HepG2 (cell line): ENCODE data around the gene MIF4GD. TPM values are rescaled to one million over a fixed set of nuclear protein-coding genes. Genes with fewer than 3 reads are reported as not detected.

Experiments used
- FOXA1 ChIP-seq, 2 experiments: fragments of 450-650 bp in 1 of 2; sonication (generic) in 1 of 2; formaldehyde crosslinking in 1 of 2; IDR thresholded peaks; 2 replicates each; pipeline versions ENCODE4 v1.4.0 to v1.6.1; 2016 to 2020; ENCODE audit warnings: missing genetic modification reagents in 1 of 2
- FOXJ3 ChIP-seq: sonication (generic); formaldehyde crosslinking; IDR thresholded peaks from 2 replicates; pipeline ENCODE4 v1.4.0; 2020; ENCODE audit warnings: missing genetic modification reagents, mild to moderate bottlenecking, borderline replicate concordance
- HNRNPH1 ChIP-seq: fragments of 200-400 bp; formaldehyde crosslinking; optimal IDR thresholded peaks from 2 replicates; pipeline ENCODE3; 2017; ENCODE audit warnings: mild to moderate bottlenecking, low read depth, low read length
- MAFG ChIP-seq: sonication (generic); formaldehyde crosslinking; IDR thresholded peaks from 2 replicates; pipeline ENCODE4 v1.5.1; 2020; ENCODE audit warnings: mild to moderate bottlenecking, missing genetic modification reagents
- MEIS1 ChIP-seq: sonication (generic); formaldehyde crosslinking; IDR thresholded peaks from 2 replicates; pipeline ENCODE4 v1.9.0; 2021; ENCODE audit warnings: mild to moderate bottlenecking, missing genetic modification reagents, moderate library complexity, borderline replicate concordance
- NFATC3 ChIP-seq: sonication (generic); formaldehyde crosslinking; IDR thresholded peaks from 2 replicates; pipeline ENCODE4 v1.5.1; 2020; ENCODE audit warnings: mild to moderate bottlenecking, missing genetic modification reagents
- PAXIP1 ChIP-seq: sonication (generic); formaldehyde crosslinking; conservative IDR thresholded peaks from 2 replicates; pipeline ENCODE4 v1.4.0; 2020; ENCODE audit warnings: mild to moderate bottlenecking, missing genetic modification reagents, moderate library complexity
- SIX1 ChIP-seq: sonication (generic); formaldehyde crosslinking; IDR thresholded peaks from 2 replicates; pipeline ENCODE4 v1.4.0; 2020; ENCODE audit warnings: missing genetic modification reagents, borderline replicate concordance
- ZBTB42 ChIP-seq: sonication (generic); formaldehyde crosslinking; IDR thresholded peaks from 2 replicates; pipeline ENCODE4 v1.5.0; 2020; ENCODE audit warnings: mild to moderate bottlenecking, missing genetic modification reagents
- ZKSCAN8 ChIP-seq: IDR thresholded peaks from 2 replicates; pipeline ENCODE4 v1.6.1; 2016; ENCODE audit warnings: borderline replicate concordance, missing genetic modification reagents, missing compliant biosample characterization
- ZNF556 ChIP-seq: sonication (generic); formaldehyde crosslinking; IDR thresholded peaks from 2 replicates; pipeline ENCODE4 v1.4.0; 2020; ENCODE audit warnings: mild to moderate bottlenecking, missing genetic modification reagents, borderline replicate concordance
- ZNF629 ChIP-seq: sonication (generic); formaldehyde crosslinking; conservative IDR thresholded peaks from 2 replicates; pipeline ENCODE4 v1.5.0; 2020; ENCODE audit warnings: missing genetic modification reagents
- ZNF891 ChIP-seq: sonication (generic); formaldehyde crosslinking; IDR thresholded peaks from 2 replicates; pipeline ENCODE4 v1.5.0; 2020; ENCODE audit warnings: mild to moderate bottlenecking, missing genetic modification reagents
- polyA plus RNA-seq, 8 experiments: library from polyadenylated mRNA; depleted of rRNA in 3 of 8; stranded (reverse) in 7 of 8; unstranded in 1 of 8; fragments of >200 nt; fragmentation: Illumina TruSeq in 4 of 8; extraction: Trizol in 4 of 8; gene quantifications; 2 replicates each; pipeline versions ENCODE4 v1.2.1 to v1.2.3, GENCODE V29; 2011 to 2016; ENCODE audit warnings: low read depth in 4 of 8, missing spikeins in 1 of 8, mixed read lengths in 1 of 8; ENCODE audit not compliant: insufficient read depth in 1 of 8
- total RNA-seq, 5 experiments: library from RNA; depleted of rRNA; stranded (reverse); fragments of >200 nt; fragmentation: Illumina TruSeq; extraction: Trizol; gene quantifications; 2 replicates each; pipeline ENCODE4 v1.2.3, GENCODE V29; 2016; ENCODE audit warnings: low read depth in 1 of 5
- TF ChIP-seq, protein P1 (sequence below): sonication (generic); formaldehyde crosslinking; IDR thresholded peaks from 2 replicates; pipeline ENCODE4 v1.5.1; 2020; ENCODE audit warnings: mild to moderate bottlenecking, missing genetic modification reagents, borderline replicate concordance
- TF ChIP-seq, protein P2 (sequence below): sonication (generic); formaldehyde crosslinking; IDR thresholded peaks from 2 replicates; pipeline ENCODE4 v1.8.0; 2022; ENCODE audit warnings: missing genetic modification reagents, mild to moderate bottlenecking, moderate library complexity, borderline replicate concordance

The MIF4GD gene
- total and polyA plus RNA-seq, 2 of the 13 experiments (the other 11 are each of a cell fraction or from before 2014, with no cell fraction given): 14.0 to 28.0 TPM

- TF ChIP-seq, protein P1, sequence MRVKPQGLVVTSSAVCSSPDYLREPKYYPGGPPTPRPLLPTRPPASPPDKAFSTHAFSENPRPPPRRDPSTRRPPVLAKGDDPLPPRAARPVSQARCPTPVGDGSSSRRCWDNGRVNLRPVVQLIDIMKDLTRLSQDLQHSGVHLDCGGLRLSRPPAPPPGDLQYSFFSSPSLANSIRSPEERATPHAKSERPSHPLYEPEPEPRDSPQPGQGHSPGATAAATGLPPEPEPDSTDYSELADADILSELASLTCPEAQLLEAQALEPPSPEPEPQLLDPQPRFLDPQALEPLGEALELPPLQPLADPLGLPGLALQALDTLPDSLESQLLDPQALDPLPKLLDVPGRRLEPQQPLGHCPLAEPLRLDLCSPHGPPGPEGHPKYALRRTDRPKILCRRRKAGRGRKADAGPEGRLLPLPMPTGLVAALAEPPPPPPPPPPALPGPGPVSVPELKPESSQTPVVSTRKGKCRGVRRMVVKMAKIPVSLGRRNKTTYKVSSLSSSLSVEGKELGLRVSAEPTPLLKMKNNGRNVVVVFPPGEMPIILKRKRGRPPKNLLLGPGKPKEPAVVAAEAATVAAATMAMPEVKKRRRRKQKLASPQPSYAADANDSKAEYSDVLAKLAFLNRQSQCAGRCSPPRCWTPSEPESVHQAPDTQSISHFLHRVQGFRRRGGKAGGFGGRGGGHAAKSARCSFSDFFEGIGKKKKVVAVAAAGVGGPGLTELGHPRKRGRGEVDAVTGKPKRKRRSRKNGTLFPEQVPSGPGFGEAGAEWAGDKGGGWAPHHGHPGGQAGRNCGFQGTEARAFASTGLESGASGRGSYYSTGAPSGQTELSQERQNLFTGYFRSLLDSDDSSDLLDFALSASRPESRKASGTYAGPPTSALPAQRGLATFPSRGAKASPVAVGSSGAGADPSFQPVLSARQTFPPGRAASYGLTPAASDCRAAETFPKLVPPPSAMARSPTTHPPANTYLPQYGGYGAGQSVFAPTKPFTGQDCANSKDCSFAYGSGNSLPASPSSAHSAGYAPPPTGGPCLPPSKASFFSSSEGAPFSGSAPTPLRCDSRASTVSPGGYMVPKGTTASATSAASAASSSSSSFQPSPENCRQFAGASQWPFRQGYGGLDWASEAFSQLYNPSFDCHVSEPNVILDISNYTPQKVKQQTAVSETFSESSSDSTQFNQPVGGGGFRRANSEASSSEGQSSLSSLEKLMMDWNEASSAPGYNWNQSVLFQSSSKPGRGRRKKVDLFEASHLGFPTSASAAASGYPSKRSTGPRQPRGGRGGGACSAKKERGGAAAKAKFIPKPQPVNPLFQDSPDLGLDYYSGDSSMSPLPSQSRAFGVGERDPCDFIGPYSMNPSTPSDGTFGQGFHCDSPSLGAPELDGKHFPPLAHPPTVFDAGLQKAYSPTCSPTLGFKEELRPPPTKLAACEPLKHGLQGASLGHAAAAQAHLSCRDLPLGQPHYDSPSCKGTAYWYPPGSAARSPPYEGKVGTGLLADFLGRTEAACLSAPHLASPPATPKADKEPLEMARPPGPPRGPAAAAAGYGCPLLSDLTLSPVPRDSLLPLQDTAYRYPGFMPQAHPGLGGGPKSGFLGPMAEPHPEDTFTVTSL (CRISPR knock-in tag): no peak
- peak; percentile 35; the same call in 1 of the 2 replicates for TF ChIP-seq MAFG (CRISPR knock-in tag)
- no peak for TF ChIP-seq FOXA1 (IDR thresholded peaks at IDR 0.05)
- TF ChIP-seq FOXA1 (CRISPR knock-in tag; IDR thresholded peaks at IDR 0.05): peak; percentile 21; the same call in 1 of the 2 replicates
- no peak for TF ChIP-seq NFATC3
- peak; percentile 90 for TF ChIP-seq ZNF891 (CRISPR knock-in tag)
- no peak for TF ChIP-seq PAXIP1 (CRISPR knock-in tag)
- no peak for TF ChIP-seq ZNF629
- TF ChIP-seq HNRNPH1: no peak
- TF ChIP-seq FOXJ3 (CRISPR knock-in tag): peak; percentile 61; the same call in 1 of the 2 replicates
- TF ChIP-seq, protein P2, sequence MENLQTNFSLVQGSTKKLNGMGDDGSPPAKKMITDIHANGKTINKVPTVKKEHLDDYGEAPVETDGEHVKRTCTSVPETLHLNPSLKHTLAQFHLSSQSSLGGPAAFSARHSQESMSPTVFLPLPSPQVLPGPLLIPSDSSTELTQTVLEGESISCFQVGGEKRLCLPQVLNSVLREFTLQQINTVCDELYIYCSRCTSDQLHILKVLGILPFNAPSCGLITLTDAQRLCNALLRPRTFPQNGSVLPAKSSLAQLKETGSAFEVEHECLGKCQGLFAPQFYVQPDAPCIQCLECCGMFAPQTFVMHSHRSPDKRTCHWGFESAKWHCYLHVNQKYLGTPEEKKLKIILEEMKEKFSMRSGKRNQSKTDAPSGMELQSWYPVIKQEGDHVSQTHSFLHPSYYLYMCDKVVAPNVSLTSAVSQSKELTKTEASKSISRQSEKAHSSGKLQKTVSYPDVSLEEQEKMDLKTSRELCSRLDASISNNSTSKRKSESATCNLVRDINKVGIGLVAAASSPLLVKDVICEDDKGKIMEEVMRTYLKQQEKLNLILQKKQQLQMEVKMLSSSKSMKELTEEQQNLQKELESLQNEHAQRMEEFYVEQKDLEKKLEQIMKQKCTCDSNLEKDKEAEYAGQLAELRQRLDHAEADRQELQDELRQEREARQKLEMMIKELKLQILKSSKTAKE: 0 out of 2 replicates have a peak, but pooled peaks have one; percentile 13
- 0 out of 2 replicates have a peak, but pooled peaks have one; percentile 55 for TF ChIP-seq ZBTB42 (CRISPR knock-in tag)
- TF ChIP-seq SIX1 (CRISPR knock-in tag): no peak
- peak; percentile 36; the same call in 1 of the 2 replicates for TF ChIP-seq MEIS1 (CRISPR knock-in tag)
- no peak for TF ChIP-seq ZNF556 (CRISPR knock-in tag)
- TF ChIP-seq ZKSCAN8 (CRISPR knock-in tag): no peak
Measured at GRCh38 chr17:75270218-75270965, 639 bp downstream of the MIF4GD start (continued).
